Measurements from ENCODE around the gene INKA2. TPM values are rescaled to one million over a fixed set of nuclear protein-coding genes. Genes with fewer than 3 reads are reported as not detected.

The INKA2 gene
- total RNA-seq, 1 donor from 2014 or later = 5.5 TPM

- H3K4me1 Mint-ChIP-seq (ENCODE audit: unreplicated experiment) = peaks cover 18% of the 10 kb centered on the region
- H3K36me3 Mint-ChIP-seq (ENCODE audit: unreplicated experiment) = no peaks in the 10 kb centered on the region
- no peak for TF ChIP-seq CTCF (IDR thresholded peaks at IDR 0.05)
- no peak overlapping the region for H3K27ac Mint-ChIP-seq (ENCODE audit: unreplicated experiment)
- no peaks in the 10 kb centered on the region for H3K9me3 Mint-ChIP-seq (ENCODE audit: unreplicated experiment)
- H3K4me3 Mint-ChIP-seq (ENCODE audit: unreplicated experiment) = no peak overlapping the region
- H3K27me3 Mint-ChIP-seq (ENCODE audit: unreplicated experiment) = no peaks in the 10 kb centered on the region
- peak; percentile 76 for DNase-seq (ENCODE audit: extremely low spot score, unreplicated experiment)
Observed at GRCh38 chr1:111723091-111723806, 15.9 kb downstream of the INKA2 start.

GRCh38 chr1:111720977-111721786 is 18.0 kb downstream of the INKA2 start:
- Mint-ChIP-seq H3K27ac (ENCODE audit: unreplicated experiment) (no peak overlapping the region), H3K4me3 (ENCODE audit: unreplicated experiment) (no peak overlapping the region), H3K9me3 (ENCODE audit: unreplicated experiment) (no peaks in the 10 kb centered on the region), H3K27me3 (ENCODE audit: unreplicated experiment) (no peaks in the 10 kb centered on the region), H3K36me3 (ENCODE audit: unreplicated experiment) (peaks cover 5% of the 10 kb centered on the region), H3K4me1 (ENCODE audit: unreplicated experiment) (peaks cover 18% of the 10 kb centered on the region)
- TF ChIP-seq CTCF (IDR thresholded peaks at IDR 0.05) = no peak
- DNase-seq (ENCODE audit: extremely low spot score, unreplicated experiment) = peak; percentile 57

GRCh38 chr1:111720274-111720976 is 18.8 kb downstream of the INKA2 start:
- no peak overlapping the region for H3K4me3 Mint-ChIP-seq (ENCODE audit: unreplicated experiment)
- no peaks in the 10 kb centered on the region for H3K27me3 Mint-ChIP-seq (ENCODE audit: unreplicated experiment)
- TF ChIP-seq CTCF (IDR thresholded peaks at IDR 0.05) = no peak
- DNase-seq (ENCODE audit: extremely low spot score, unreplicated experiment) = peak; percentile 73
- peaks cover 5% of the 10 kb centered on the region for H3K36me3 Mint-ChIP-seq (ENCODE audit: unreplicated experiment)
- no peak overlapping the region for H3K27ac Mint-ChIP-seq (ENCODE audit: unreplicated experiment)
- peaks cover 18% of the 10 kb centered on the region for H3K4me1 Mint-ChIP-seq (ENCODE audit: unreplicated experiment)
- no peaks in the 10 kb centered on the region for H3K9me3 Mint-ChIP-seq (ENCODE audit: unreplicated experiment)

- Mint-ChIP-seq H3K4me1 (ENCODE audit: unreplicated experiment) (peaks cover 13% of the 10 kb centered on the region), H3K27ac (ENCODE audit: unreplicated experiment) (no peak overlapping the region), H3K36me3 (ENCODE audit: unreplicated experiment) (peaks cover 5% of the 10 kb centered on the region), H3K4me3 (ENCODE audit: unreplicated experiment) (no peak overlapping the region), H3K27me3 (ENCODE audit: unreplicated experiment) (no peaks in the 10 kb centered on the region), H3K9me3 (ENCODE audit: unreplicated experiment) (no peaks in the 10 kb centered on the region)
- TF ChIP-seq CTCF (IDR thresholded peaks at IDR 0.05) = no peak
- DNase-seq (ENCODE audit: extremely low spot score, unreplicated experiment) = peak; percentile 63
Observed at GRCh38 chr1:111719674-111720132, 19.5 kb downstream of the INKA2 start.

Data from osteocyte (in vitro differentiated cells).